Gastroesophageal sphincter (tissue), 4 donors: Measurements from ENCODE around the gene TNKS2. TPM values are rescaled to one million over a fixed set of nuclear protein-coding genes. Genes with fewer than 3 reads are reported as not detected.

Experiments used
- ATAC-seq: fragments of 150-250 bp; one replicate; pipeline ENCODE4 v1.9.1; 2016; ENCODE audit warnings: mild to moderate bottlenecking, moderate library complexity
- H3K27ac ChIP-seq, 4 donors: fragments of 200-600 bp; sonication (generic) in 3 of 4; 1 replicate in 3 of 4; 2 replicates in 1 of 4; pipeline ENCODE4 v1.5.1; 2016 to 2019
- H3K27me3 ChIP-seq: fragments of 200-600 bp; sonication (generic); one replicate; pipeline ENCODE4 v1.5.1; 2019
- H3K36me3 ChIP-seq, 2 donors: fragments of 200-600 bp; sonication (generic); one replicate each; pipeline ENCODE4 v1.5.1; 2019; ENCODE audit warnings: control low read depth in 1 of 2
- H3K4me1 ChIP-seq, 3 donors: fragments of 200-600 bp; sonication (generic); 1 replicate in 2 of 3; 2 replicates in 1 of 3; pipeline ENCODE4 v1.5.1; 2016 to 2019; ENCODE audit warnings: control low read depth in 2 of 3
- H3K4me3 ChIP-seq, 2 donors: fragments of 200-600 bp; sonication (generic); one replicate each; pipeline ENCODE4 v1.5.1; 2019; ENCODE audit warnings: mild to moderate bottlenecking in 1 of 2, moderate library complexity in 1 of 2
- H3K9me3 ChIP-seq, 3 donors: fragments of 200-600 bp; sonication (generic); one replicate each; pipeline ENCODE4 v1.5.1; 2017 to 2019; ENCODE audit warnings: control low read depth in 2 of 3
- EP300 ChIP-seq: sonication (generic); formaldehyde crosslinking; IDR thresholded peaks from one replicate; pipeline ENCODE4 v1.6.1; 2017; ENCODE audit warnings: antibody characterized with exemption, mild to moderate bottlenecking
- POLR2A ChIP-seq, 2 donors: fragments of 450-650 bp; IDR thresholded peaks; one replicate each; pipeline ENCODE4 v1.6.1; 2017; ENCODE audit warnings: antibody characterized with exemption in 2 of 2, mild to moderate bottlenecking in 2 of 2, moderate library complexity in 1 of 2
- POLR2AphosphoS5 ChIP-seq: sonication (generic); formaldehyde crosslinking; IDR thresholded peaks from one replicate; pipeline ENCODE4 v1.6.1; 2017; ENCODE audit warnings: antibody characterized with exemption
- WGBS, 2 donors: methylation state at CpG; one replicate each; pipeline ENCODE4 v1.1.5; 2018; ENCODE audit warnings: low coverage in 1 of 2; 5-methylcytosine and 5-hydroxymethylcytosine counted together
- small RNA-seq, 4 donors: library from RNA; depleted of rRNA; stranded (forward); fragments of <200 nt; gene quantifications; one replicate each; pipeline ENCODE3, GENCODE V24; 2016
- total RNA-seq, 4 donors: library from RNA; depleted of rRNA; stranded (reverse); fragments of >200 nt; gene quantifications; one replicate each; pipeline ENCODE4 v1.1.0, GENCODE V29; 2016
- TF ChIP-seq, protein P1 (sequence below), 4 experiments: fragments of 200-600 bp in 2 of 4; fragments of 450-650 bp in 2 of 4; sonication (generic) in 1 of 4; IDR thresholded peaks; one replicate each; pipeline ENCODE4 v1.5.1; 2017 to 2019; ENCODE audit warnings: antibody characterized with exemption in 4 of 4, mild to moderate bottlenecking in 2 of 4, moderate library complexity in 2 of 4

The TNKS2 gene
- total RNA-seq, 4 donors from 2014 or later = 40.6 to 49.7 (median 45.6) TPM

DNA sequence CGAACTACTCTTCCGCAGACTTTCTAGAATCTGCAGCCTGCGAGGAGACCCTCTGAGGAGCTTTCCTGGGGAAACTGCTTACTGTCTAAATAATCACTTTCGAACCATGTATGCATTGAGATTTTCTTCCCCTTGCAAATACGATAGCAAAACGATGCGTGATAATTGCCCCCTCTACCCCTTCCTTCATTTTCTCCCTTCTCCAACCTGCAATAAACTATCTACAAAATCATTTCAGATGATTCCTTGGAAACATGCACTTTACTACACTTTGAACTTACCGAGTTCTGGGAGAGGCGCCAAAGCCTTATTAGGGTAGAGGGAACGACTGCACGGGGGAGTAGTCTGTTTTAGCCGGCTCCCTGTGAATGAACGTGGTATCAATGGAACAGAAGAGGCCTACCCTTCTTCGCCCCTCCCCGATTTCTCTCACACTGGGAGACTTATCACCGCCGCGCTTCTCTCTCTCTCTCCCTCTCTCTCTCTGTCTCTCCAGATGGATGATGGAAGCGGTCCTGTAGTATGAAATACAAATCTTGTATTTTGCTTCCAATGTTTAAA, 111.0 kb downstream of the TNKS2 start, which contains the start of gene FGFBP3:
TSS of gene FGFBP3 (minus strand) at position 370 of the 561 bp plus-strand sequence. CDS start 517 bp downstream, outside the sequence.
- Histone ChIP-seq H3K27me3 (no peaks in the 10 kb centered on the region), H3K27ac (peak within 1 kb of the TSS in 3 of 4 donors; percentile 72 to 81 (median 77)), H3K9me3 (no peaks in the 10 kb centered on the region), H3K36me3 (no peaks in the 10 kb centered on the region), H3K4me3 (peak within 1 kb of the TSS; percentile 74 to 75), H3K4me1 (peaks cover 0 to 29% (median 0%) of the 10 kb centered on the region in 3 donors)
- peak; percentile 10 for ATAC-seq
- 0% methylated on average over 14 to 15 of the region's 19 CpGs for WGBS, 2 donors
- TF ChIP-seq POLR2A (IDR thresholded peaks at IDR 0.05) (no peak), EP300 (no peak), POLR2AphosphoS5 (no peak)
- TF ChIP-seq, protein P1, sequence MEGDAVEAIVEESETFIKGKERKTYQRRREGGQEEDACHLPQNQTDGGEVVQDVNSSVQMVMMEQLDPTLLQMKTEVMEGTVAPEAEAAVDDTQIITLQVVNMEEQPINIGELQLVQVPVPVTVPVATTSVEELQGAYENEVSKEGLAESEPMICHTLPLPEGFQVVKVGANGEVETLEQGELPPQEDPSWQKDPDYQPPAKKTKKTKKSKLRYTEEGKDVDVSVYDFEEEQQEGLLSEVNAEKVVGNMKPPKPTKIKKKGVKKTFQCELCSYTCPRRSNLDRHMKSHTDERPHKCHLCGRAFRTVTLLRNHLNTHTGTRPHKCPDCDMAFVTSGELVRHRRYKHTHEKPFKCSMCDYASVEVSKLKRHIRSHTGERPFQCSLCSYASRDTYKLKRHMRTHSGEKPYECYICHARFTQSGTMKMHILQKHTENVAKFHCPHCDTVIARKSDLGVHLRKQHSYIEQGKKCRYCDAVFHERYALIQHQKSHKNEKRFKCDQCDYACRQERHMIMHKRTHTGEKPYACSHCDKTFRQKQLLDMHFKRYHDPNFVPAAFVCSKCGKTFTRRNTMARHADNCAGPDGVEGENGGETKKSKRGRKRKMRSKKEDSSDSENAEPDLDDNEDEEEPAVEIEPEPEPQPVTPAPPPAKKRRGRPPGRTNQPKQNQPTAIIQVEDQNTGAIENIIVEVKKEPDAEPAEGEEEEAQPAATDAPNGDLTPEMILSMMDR (IDR thresholded peaks at IDR 0.05) = no peak

DNA sequence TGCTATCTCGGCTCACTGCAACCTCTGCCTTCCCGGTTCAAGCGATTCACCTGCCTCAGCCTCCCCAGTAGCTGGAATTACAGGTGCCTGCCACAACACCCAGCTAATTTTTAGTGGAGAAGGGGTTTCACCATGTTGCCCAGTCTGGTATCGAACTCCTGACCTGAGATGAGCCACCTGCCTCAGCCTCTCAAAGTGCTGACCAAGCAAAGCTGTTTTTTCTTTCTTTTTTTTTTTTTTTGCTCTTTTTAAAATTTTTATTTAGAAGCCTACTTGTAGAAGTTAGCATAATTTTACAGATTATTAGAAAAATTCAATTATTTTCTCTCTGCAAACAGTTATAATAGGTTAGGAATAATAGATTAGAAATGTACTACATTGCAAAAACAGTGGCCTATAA, 112.2 kb downstream of the TNKS2 start:
- no peaks in the 10 kb centered on the region for H3K27me3 ChIP-seq
- H3K4me1 ChIP-seq = peaks cover 0 to 29% (median 0%) of the 10 kb centered on the region in 3 donors
- WGBS, 2 donors = 87% methylated on average over 4 of the region's 4 CpGs; no CpG with 5 or more reads in 1 of the 2 donors
- TF ChIP-seq POLR2AphosphoS5 = no peak
- no peak for TF ChIP-seq POLR2A (IDR thresholded peaks at IDR 0.05)
- TF ChIP-seq, protein P1 (IDR thresholded peaks at IDR 0.05) = no peak
- TF ChIP-seq EP300 = no peak
- no peak for ATAC-seq
- H3K27ac ChIP-seq = no peak overlapping the region
- no peaks in the 10 kb centered on the region for H3K9me3 ChIP-seq
- no peak overlapping the region for H3K4me3 ChIP-seq
- no peaks in the 10 kb centered on the region for H3K36me3 ChIP-seq

Small RNA genes within 50 kb of the gene (small RNA-seq; reads per million reads assigned to genes)
- gene AL359198.2 (0 reads per million in 4 donors), gene SRP9P1 (0 reads per million in 4 donors)

Other genes with a start within 250 kb of the TNKS2 start
- gene PPP1R3C, start 165.4 kb upstream of the TNKS2 start, total RNA-seq = 100 to 1,000 TPM in 2 of 4 donors, 10 to 100 TPM in 2; 83.3 to 162 (median 96.2) TPM
- gene FGFBP3, start 111.1 kb downstream of the TNKS2 start, total RNA-seq = 1 to 10 TPM in 2 of 4 donors, under 1 TPM in 1, not detected in 1; 0.50 to 1.4 (median 1.2) TPM
- 10 to 100 TPM; 25.1 to 81.7 (median 36.2) TPM for gene BTAF1, start 125.3 kb downstream of the TNKS2 start, total RNA-seq